GM23338 (cell line): ENCODE results near the gene ALMS1. TPM values are rescaled to one million over a fixed set of nuclear protein-coding genes. Genes with fewer than 3 reads are reported as not detected.

ENCODE experiments used
- ATAC-seq: fragments of 200-7000 bp; cut with Tn5 transposase; 3 replicates; pipeline ENCODE4 v1.9.1; 2020
- DNase-seq: peaks from one replicate; pipeline ENCODE4 v3.0.0-alpha.2; 2015; ENCODE audit warnings: low spot score
- H2AFZ ChIP-seq: fragments of 200-600 bp; sonication (generic); 2 replicates; pipeline ENCODE4 v1.8.0; 2016; ENCODE audit warnings: antibody characterized with exemption, mild to moderate bottlenecking, moderate library complexity
- H3F3A ChIP-seq: fragments of 200-600 bp; sonication (generic); replicated peaks from 2 replicates; pipeline ENCODE4 v1.8.0; 2017; ENCODE audit warnings: antibody characterized with exemption, mixed run types, low read depth
- H3K27ac ChIP-seq: fragments of 200-600 bp; sonication (generic); 2 replicates; pipeline ENCODE4 v1.6.1; 2016; ENCODE audit warnings: low read depth
- H3K27me3 ChIP-seq: fragments of 200-600 bp; sonication (generic); 2 replicates; pipeline ENCODE4 v1.8.0; 2016; ENCODE audit warnings: mild to moderate bottlenecking, mixed run types, moderate library complexity; ENCODE audit not compliant: insufficient read depth
- H3K36me3 ChIP-seq: fragments of 200-600 bp; sonication (generic); 2 replicates; pipeline ENCODE4 v1.8.0; 2016; ENCODE audit warnings: mild to moderate bottlenecking; ENCODE audit not compliant: insufficient read depth
- H3K4me1 ChIP-seq: fragments of 200-600 bp; sonication (generic); 2 replicates; pipeline ENCODE4 v1.8.0; 2016; ENCODE audit warnings: mild to moderate bottlenecking, moderate library complexity; ENCODE audit not compliant: insufficient read depth
- H3K4me2 ChIP-seq: fragments of 200-600 bp; sonication (generic); 2 replicates; pipeline ENCODE4 v1.7.1; 2017; ENCODE audit warnings: mixed run types
- H3K4me3 ChIP-seq: fragments of 200-600 bp; sonication (generic); 2 replicates; pipeline ENCODE4 v1.6.1; 2016; ENCODE audit warnings: mixed run types
- H3K79me2 ChIP-seq: fragments of 200-600 bp; sonication (generic); replicated peaks from 2 replicates; pipeline ENCODE4 v1.8.0; 2017; ENCODE audit warnings: mild to moderate bottlenecking; ENCODE audit not compliant: insufficient read depth
- H3K9me2 ChIP-seq: fragments of 200-600 bp; sonication (generic); 2 replicates; pipeline ENCODE4 v1.8.0; 2017; ENCODE audit not compliant: insufficient read depth
- H4K20me1 ChIP-seq: fragments of 200-600 bp; sonication (generic); replicated peaks from 2 replicates; pipeline ENCODE4 v1.8.0; 2017; ENCODE audit warnings: mild to moderate bottlenecking; ENCODE audit not compliant: insufficient read depth
- H3K27ac Mint-ChIP-seq: 2 replicates; pipeline ENCODE4 v1.8.0; 2020; ENCODE audit warnings: inconsistent platforms, mild to moderate bottlenecking, moderate library complexity, mixed read lengths
- H3K27me3 Mint-ChIP-seq: 3 replicates; pipeline ENCODE4 v1.8.0; 2022; ENCODE audit warnings: low read depth, mild to moderate bottlenecking, moderate library complexity, mixed read lengths, inconsistent platforms; ENCODE audit not compliant: insufficient read depth, poor library complexity
- H3K36me3 Mint-ChIP-seq: 3 replicates; pipeline ENCODE4 v1.8.0; 2021; ENCODE audit warnings: low read depth, mild to moderate bottlenecking, inconsistent platforms, moderate library complexity, mixed read lengths
- H3K4me1 Mint-ChIP-seq: 3 replicates; pipeline ENCODE4 v1.8.0; 2020; ENCODE audit warnings: mild to moderate bottlenecking, inconsistent platforms, mixed read lengths
- H3K4me3 Mint-ChIP-seq: 3 replicates; pipeline ENCODE4 v1.8.0; 2021; ENCODE audit warnings: moderate library complexity, mild to moderate bottlenecking, inconsistent platforms, mixed read lengths
- H3K9me3 Mint-ChIP-seq: 3 replicates; pipeline ENCODE4 v1.8.0; 2020; ENCODE audit warnings: moderate library complexity, mild to moderate bottlenecking, inconsistent platforms, mixed read lengths
- CREB1 ChIP-seq: fragments of 250-450 bp; sonication (Bioruptor Pico); IDR thresholded peaks from 2 replicates; pipeline ENCODE4 v1.5.0; 2020; ENCODE audit warnings: low read depth, mild to moderate bottlenecking, moderate library complexity
- CTCF ChIP-seq, 2 experiments: fragments of 200-600 bp in 1 of 2; sonication (generic) in 1 of 2; conservative IDR thresholded peaks; 2 replicates each; pipeline versions ENCODE4 v1.5.1 to v1.6.1; 2016 to 2017; ENCODE audit warnings: antibody characterized with exemption in 2 of 2, low read depth in 2 of 2, mild to moderate bottlenecking in 2 of 2, moderate library complexity in 1 of 2
- ETS1 ChIP-seq: IDR thresholded peaks from 2 replicates; pipeline ENCODE4 v1.6.1; 2016; ENCODE audit warnings: antibody characterized with exemption
- EZH2phosphoT487 ChIP-seq: fragments of 200-600 bp; sonication (generic); IDR thresholded peaks from one replicate; pipeline ENCODE4 v1.8.1; 2018; ENCODE audit warnings: antibody characterized with exemption; ENCODE audit not compliant: unreplicated experiment
- JUNB ChIP-seq: IDR thresholded peaks from one replicate; pipeline ENCODE4 v1.6.1; 2016; ENCODE audit warnings: antibody characterized with exemption; ENCODE audit not compliant: unreplicated experiment
- NANOG ChIP-seq: IDR thresholded peaks from 2 replicates; pipeline ENCODE4 v1.6.1; 2016; ENCODE audit warnings: antibody characterized with exemption, borderline replicate concordance
- REST ChIP-seq: IDR thresholded peaks from one replicate; pipeline ENCODE4 v1.6.1; 2018; ENCODE audit warnings: antibody characterized with exemption; ENCODE audit not compliant: unreplicated experiment
- STAT1 ChIP-seq: IDR thresholded peaks from one replicate; pipeline ENCODE4 v1.6.1; 2016; ENCODE audit warnings: antibody characterized with exemption; ENCODE audit not compliant: unreplicated experiment
- ZNF331 ChIP-seq: fragments of 250-450 bp; sonication (Bioruptor Pico); IDR thresholded peaks from 2 replicates; pipeline ENCODE4 v1.5.0; 2020; ENCODE audit warnings: low read depth, mild to moderate bottlenecking, moderate library complexity
- polyA plus RNA-seq: library from polyadenylated mRNA; unstranded; fragments of >200 nt; fragmentation: Nextera tagmentation; extraction: Ambion mirVana; gene quantifications from 2 replicates; pipeline ENCODE4 v1.2.1, GENCODE V29; 2016
- total RNA-seq: library from RNA; depleted of rRNA; stranded (reverse); fragments of >200 nt; shearing (Covaris generic); gene quantifications from 2 replicates; pipeline ENCODE4 v1.2.3, GENCODE V29; 2014

ALMS1 gene
- total and polyA plus RNA-seq, 2 experiments from 2014 or later, result 38.8 to 65.7 TPM

GRCh38 chr2:73386894-73387636 lies 1.4 kb downstream of the ALMS1 start (continued):
- TF ChIP-seq REST, result no peak
- TF ChIP-seq ETS1, result no peak
- no peak for TF ChIP-seq STAT1
- TF ChIP-seq JUNB, result no peak
- TF ChIP-seq CREB1 (CRISPR knock-in tag), result no peak
- TF ChIP-seq NANOG, result no peak

GRCh38 chr2:73402386-73403103 lies 16.9 kb downstream of the ALMS1 start:
- Histone ChIP-seq H3K4me1 (no peaks in the 10 kb centered on the region), H3K27ac (no peak overlapping the region), H3K36me3 (no peaks in the 10 kb centered on the region), H2AFZ (no peak overlapping the region), H3K4me3 (no peak overlapping the region), H3K79me2 (peaks cover 98% of the 10 kb centered on the region), H3K4me2 (no peak overlapping the region), H3F3A (no peaks in the 10 kb centered on the region), H4K20me1 (peaks cover 14% of the 10 kb centered on the region), H3K9me2 (no peaks in the 10 kb centered on the region), H3K27me3 (no peaks in the 10 kb centered on the region)
- Mint-ChIP-seq H3K27me3 (no peaks in the 10 kb centered on the region), H3K9me3 (peaks cover 30% of the 10 kb centered on the region), H3K4me3 (no peak overlapping the region), H3K27ac (no peak overlapping the region), H3K4me1 (no peaks in the 10 kb centered on the region), H3K36me3 (peaks cover 59% of the 10 kb centered on the region)
- DNase-seq (no peak), ATAC-seq (no peak)
- TF ChIP-seq EZH2phosphoT487 (no peak), CREB1 (CRISPR knock-in tag) (no peak), ZNF331 (CRISPR knock-in tag) (no peak), ETS1 (no peak), REST (no peak), CTCF (conservative IDR thresholded peaks at IDR 0.05; ENCODE audit: low read depth in 2 of 2) (no peak)
